ENCODE data around the gene FGD6. TPM values are rescaled to one million over a fixed set of nuclear protein-coding genes. Genes with fewer than 3 reads are reported as not detected.

FGD6 gene
- total RNA-seq, 6 experiments from 2014 or later: 3.5 to 7.8 (median 5.1) TPM

DNA sequence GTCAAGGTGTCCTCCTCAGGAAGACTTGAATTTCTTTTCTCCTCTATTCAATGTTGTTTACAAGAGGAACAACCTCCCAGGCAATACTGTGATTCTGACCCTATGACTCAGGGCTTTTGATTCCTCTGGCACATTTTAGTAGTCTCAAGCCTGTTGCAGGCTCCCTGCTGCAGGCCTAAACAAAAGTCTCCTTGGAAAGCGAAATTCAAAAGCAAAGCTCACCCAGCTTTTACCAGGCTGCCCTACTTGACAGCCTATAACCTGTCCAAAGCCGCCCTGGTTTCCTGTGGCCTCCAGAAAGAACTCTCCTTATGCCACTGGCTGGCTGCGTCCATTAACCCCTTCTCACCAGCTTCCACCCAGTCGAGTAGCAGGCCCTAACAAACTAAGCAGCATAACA, 11.6 kb downstream of the FGD6 start:
- no peak for TF ChIP-seq CTCF (IDR thresholded peaks at IDR 0.05)
- no peak for TF ChIP-seq POLR2A (IDR thresholded peaks at IDR 0.05)
- Histone ChIP-seq H3K27ac (peak overlapping the region in 1 of 3 donors; percentile 14), H3K36me3 (no peaks in the 10 kb centered on the region), H3K4me3 (no peak overlapping the region), H3K4me1 (peaks cover 0 to 10% (median 0%) of the 10 kb centered on the region in 4 donors), H3K9me3 (no peaks in the 10 kb centered on the region), H3K27me3 (no peaks in the 10 kb centered on the region)
- 46% methylated on average over 4 of the region's 4 CpGs for WGBS (ENCODE audit: insufficient coverage, low coverage, low lambda C conversion rate, missing lambda C conversion rate)
- intact Hi-C loops (cut with DNase I): no loop called here
- ATAC-seq: peak; percentile 36 to 74 (median 68)
- DNase-seq: no peak

DNA sequence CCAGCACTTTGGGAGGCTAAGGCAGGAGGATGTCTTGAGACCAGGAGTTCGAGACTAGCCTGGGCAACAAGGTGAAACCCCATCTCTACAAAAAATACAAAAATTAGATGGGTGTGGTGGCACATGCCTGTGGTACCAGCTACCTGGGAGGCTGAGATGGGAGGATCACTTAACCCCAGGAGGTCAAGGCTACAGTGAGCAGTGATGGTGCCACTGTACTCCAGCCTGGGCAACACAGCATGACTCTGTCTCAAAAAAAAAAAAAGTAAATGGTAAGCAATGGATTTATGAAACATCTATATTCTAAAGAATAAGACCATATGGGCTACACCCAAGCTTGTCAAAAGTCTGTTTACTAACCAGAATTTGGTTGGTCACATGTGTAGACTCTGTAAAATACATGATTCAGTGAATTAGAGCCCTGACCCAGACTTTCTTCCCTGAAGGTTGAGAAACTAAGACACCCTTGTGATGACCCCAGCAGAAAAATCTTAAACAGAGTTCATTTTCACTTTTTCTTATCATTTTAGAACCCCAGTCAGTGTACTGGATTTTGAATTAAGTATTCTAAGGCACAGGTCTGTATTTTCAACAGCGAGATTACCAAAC, 12.1 kb downstream of the FGD6 start:
- Histone ChIP-seq H3K4me1 (peaks cover 0 to 10% (median 0%) of the 10 kb centered on the region in 4 donors), H3K4me3 (no peak overlapping the region), H3K27me3 (no peaks in the 10 kb centered on the region), H3K36me3 (no peaks in the 10 kb centered on the region), H3K27ac (peak overlapping the region in 2 of 3 donors; percentile 5 to 14), H3K9me3 (no peaks in the 10 kb centered on the region)
- 94% methylated on average over 2 of the region's 2 CpGs for WGBS (ENCODE audit: insufficient coverage, low coverage, low lambda C conversion rate, missing lambda C conversion rate)
- DNase-seq (no peak), ATAC-seq (peak in 3 of 4 donors; percentile 26 to 58 (median 37))
- intact Hi-C loops (cut with DNase I): no loop called here
- TF ChIP-seq POLR2A (IDR thresholded peaks at IDR 0.05): no peak
- TF ChIP-seq CTCF (IDR thresholded peaks at IDR 0.05): no peak

GRCh38 chr12:95204141-95204866, 13.0 kb downstream of the FGD6 start:
- DNase-seq (peak in 1 of 3 donors; percentile 28), ATAC-seq (peak; percentile 38 to 57 (median 52))
- TF ChIP-seq POLR2A (IDR thresholded peaks at IDR 0.05): no peak
- no peak for TF ChIP-seq CTCF (IDR thresholded peaks at IDR 0.05)
- Histone ChIP-seq H3K27me3 (no peaks in the 10 kb centered on the region), H3K9me3 (no peaks in the 10 kb centered on the region), H3K4me3 (no peak overlapping the region), H3K36me3 (no peaks in the 10 kb centered on the region), H3K4me1 (peaks cover 0 to 10% (median 0%) of the 10 kb centered on the region in 4 donors), H3K27ac (peak overlapping the region in 1 of 3 donors; percentile 34)
- 60% methylated on average over 10 of the region's 11 CpGs for WGBS (ENCODE audit: insufficient coverage, low coverage, low lambda C conversion rate, missing lambda C conversion rate)
- intact Hi-C loops (cut with DNase I): no loop called here

DNA sequence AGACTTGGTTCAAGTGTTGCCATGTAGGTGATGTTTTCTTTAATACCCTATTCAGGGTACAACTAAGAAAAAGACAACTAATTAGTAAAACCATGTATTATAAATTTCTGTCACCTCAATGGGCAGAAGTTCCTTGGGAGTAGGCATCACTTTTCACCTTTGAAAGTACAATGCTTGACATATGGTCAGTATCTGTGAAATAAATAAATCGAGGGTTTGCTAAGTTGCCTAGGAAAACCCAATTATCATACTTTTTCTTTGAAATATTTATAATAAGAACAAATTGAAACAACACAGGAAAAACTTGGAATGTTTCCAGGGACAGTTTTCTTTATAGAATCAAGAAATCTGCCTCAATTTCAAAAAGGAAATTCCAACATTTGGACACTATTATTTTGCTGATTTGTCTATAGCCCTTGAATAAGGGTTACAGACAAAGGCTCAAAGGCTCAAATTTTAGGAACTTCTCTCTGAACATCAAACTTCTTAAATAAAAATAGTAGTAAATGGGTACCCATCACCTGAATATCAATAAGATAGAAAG, 13.7 kb downstream of the FGD6 start:
- H3K27ac ChIP-seq: no peak overlapping the region
- intact Hi-C loops (cut with DNase I): no loop called here
- H3K4me1 ChIP-seq: peaks cover 0 to 10% (median 0%) of the 10 kb centered on the region in 4 donors
- no peak overlapping the region for H3K4me3 ChIP-seq
- DNase-seq (no peak), ATAC-seq (no peak)
- no peaks in the 10 kb centered on the region for H3K27me3 ChIP-seq
- TF ChIP-seq CTCF (IDR thresholded peaks at IDR 0.05) (no peak), POLR2A (IDR thresholded peaks at IDR 0.05) (no peak)
- no peaks in the 10 kb centered on the region for H3K36me3 ChIP-seq
- H3K9me3 ChIP-seq: no peaks in the 10 kb centered on the region
- 67% methylated on average over 1 of the region's 1 CpG for WGBS (ENCODE audit: insufficient coverage, low coverage, low lambda C conversion rate, missing lambda C conversion rate)

All from right lobe of liver (tissue), 6 donors.